Non-pigmented ciliary epithelial cell (primary cell): Measurements from ENCODE around the gene CNGA2.

ENCODE experiments used
- DNase-seq: peaks from one replicate; pipeline ENCODE4 v3.0.0-alpha.2; 2010; ENCODE audit warnings: low read depth

The CNGA2 gene

DNA sequence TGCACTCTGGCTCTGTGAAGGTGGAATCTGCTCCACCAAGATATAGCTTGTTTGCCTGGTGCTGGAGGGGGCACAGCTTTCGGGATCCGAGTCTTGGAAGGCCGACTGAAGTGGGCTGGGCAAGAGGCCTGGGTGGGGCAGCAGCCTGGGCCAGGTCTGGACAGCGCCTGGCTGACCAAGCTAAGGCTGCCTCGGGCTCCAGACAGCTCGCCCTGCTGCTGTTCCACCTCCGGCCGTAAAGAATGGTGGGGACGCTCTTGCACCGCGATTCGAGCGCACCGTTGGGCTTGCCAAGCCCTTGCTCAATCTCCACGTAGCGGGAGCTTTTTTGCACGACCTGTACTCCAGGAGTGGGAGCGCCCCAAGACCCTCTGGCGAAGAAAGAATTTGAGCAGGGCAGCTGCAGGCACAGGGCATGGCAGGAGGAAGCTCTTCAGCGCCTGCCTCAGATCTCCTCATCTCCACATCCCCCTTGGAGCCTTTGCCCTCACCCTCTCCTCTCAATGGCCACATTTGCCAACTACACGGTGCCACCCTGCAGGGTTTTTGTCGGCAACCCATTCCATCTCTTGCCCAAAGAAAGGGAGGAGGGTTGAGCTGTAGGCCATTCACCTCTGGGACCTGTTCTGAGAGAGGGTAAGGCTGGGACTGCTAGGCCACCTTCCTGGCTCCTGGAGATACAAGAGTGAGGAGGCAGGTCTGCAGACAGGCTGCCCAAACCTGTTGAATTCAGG, 18.9 kb downstream of the CNGA2 start:
- no peak for DNase-seq

GRCh38 chrX:151754047-151754429, 19.5 kb downstream of the CNGA2 start:
- peak; percentile 41 for DNase-seq

GRCh38 chrX:151754641-151755215, 20.2 kb downstream of the CNGA2 start:
- DNase-seq = no peak

- DNase-seq = no peak
These were observed 24.6 kb downstream of the CNGA2 start for GRCh38 chrX:151759041-151759708.

GRCh38 chrX:151762802-151763201, 28.3 kb downstream of the CNGA2 start:
- no peak for DNase-seq

- DNase-seq = no peak
These were observed 29.2 kb downstream of the CNGA2 start for GRCh38 chrX:151763711-151764110.

GRCh38 chrX:151765026-151765425, 30.5 kb downstream of the CNGA2 start:
- no peak for DNase-seq

GRCh38 chrX:151771726-151772125, 37.2 kb downstream of the CNGA2 start:
- no peak for DNase-seq

DNA sequence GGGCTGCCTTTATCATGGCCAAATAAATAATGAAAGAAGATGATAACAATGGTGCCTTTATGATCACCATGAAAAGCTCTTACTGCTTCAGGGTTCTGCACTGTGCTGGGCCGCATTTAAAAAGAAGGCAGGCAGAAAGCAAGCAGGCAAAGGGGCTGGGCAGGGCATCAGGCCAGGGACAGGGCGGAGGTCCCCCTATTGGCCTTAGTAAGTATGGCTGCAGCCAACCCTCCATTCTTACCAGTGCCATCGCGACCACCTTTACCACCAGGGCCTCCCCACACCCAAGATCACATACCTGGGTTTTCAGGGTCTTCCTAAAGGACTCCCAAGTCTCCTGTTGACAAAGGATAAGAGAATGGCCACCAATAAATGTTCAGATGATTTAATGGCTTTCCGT, 38.9 kb downstream of the CNGA2 start:
- no peak for DNase-seq

- no peak for DNase-seq
These were observed 39.9 kb downstream of the CNGA2 start for GRCh38 chrX:151774421-151774820.

DNA sequence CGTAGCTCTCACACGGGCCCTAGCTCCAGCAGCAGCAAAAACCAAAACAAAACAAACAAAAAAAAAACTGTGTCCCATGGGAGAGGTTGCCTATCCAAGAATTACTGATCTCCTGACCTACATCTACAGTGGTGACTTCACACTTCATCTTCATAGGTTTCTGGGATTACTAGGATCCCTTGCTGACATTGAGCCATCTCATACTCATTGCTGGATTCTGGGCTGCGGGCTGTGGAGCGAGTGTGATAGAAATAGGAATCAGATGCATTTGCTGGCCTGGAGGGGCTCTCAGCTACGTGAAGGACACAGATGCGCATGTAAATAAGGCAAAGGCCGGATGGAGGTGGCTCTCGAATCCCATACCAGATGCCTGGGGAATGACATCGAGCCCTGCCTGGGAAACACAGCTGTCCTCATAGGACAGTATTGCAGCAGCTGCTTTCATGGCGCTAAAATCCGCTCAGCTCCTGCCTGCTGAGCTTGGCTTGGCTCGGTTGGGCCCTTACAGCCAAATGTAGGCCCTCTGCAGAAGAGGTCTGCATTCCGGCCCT, 41.7 kb downstream of the CNGA2 start:
- no peak for DNase-seq

DNA sequence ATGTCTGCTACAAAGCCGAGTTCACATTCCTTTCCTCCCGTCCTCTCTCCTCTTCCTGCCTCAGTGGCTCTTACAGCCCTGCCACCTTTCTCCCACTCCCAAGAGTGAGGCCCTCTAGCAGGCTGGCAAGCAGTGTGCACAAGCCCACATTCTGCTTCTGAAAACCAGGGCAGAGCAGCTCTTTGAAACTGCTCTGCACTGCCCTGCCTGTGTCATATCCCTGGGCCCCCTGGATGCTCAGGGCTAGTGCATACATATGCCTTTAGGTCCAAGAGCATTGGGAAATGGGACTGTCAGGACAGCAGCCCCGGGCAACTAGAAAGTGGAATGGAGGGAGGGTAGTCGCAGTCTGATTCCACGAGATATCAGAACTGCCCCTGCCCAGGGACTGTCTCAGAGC, 42.4 kb downstream of the CNGA2 start:
- no peak for DNase-seq

DNA sequence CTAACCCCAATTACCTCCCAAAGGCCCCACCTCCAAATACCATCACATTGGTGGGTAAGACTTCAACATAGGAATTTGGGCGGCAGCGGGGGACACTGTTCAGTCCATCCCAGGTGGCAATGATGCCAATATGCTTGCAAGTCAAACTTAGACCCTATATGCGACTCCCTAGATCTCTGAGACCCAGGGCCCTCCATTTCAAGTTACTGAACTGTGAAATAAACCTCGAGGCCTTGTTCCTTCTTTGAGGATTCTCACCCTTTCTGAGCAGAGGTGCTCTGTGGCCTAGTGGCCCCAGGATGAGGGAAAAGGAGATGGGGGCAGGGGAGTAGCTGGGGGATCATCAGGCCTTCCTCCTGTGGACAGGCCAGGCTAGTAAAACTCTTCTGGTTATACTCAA, 44.7 kb downstream of the CNGA2 start:
- no peak for DNase-seq

GRCh38 chrX:151780621-151781020, 46.1 kb downstream of the CNGA2 start:
- no peak for DNase-seq

DNA sequence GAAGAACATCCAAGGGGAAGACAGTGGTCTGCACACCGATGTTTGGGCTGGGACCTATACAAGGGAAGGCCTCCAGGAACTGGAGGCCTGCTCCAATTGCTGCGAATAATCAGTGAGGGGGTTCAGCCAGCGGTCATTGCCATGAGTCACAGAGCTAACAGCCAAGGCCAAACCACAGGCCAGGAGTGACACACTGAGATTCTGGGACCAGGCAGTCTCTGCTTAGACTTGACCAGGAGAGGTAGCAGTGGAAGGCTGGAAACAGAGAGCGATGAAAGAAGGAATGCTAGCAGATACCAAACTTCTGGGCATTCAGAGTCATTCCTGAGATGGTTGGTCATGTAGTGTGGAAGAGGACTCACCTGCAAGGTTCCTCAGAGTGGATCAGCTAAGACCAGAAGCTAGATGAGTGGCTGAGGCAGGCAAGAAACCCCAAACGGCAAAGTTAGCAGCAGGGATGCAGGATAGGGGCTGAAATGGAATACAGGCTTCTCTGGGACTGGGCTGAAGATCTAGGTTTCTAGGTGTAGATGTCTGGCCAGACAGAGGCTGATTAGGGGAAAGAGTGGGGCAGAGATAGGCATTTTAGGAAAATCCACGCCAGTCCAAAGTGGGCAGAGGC, 54.7 kb downstream of the CNGA2 start:
- peak; percentile 86 for DNase-seq

- no peak for DNase-seq
These were observed 56.1 kb downstream of the CNGA2 start for GRCh38 chrX:151790481-151791160.

- DNase-seq = no peak
These were observed 57.4 kb downstream of the CNGA2 start for GRCh38 chrX:151791961-151792360.

GRCh38 chrX:151792505-151792904, 58.0 kb downstream of the CNGA2 start:
- no peak for DNase-seq

DNA sequence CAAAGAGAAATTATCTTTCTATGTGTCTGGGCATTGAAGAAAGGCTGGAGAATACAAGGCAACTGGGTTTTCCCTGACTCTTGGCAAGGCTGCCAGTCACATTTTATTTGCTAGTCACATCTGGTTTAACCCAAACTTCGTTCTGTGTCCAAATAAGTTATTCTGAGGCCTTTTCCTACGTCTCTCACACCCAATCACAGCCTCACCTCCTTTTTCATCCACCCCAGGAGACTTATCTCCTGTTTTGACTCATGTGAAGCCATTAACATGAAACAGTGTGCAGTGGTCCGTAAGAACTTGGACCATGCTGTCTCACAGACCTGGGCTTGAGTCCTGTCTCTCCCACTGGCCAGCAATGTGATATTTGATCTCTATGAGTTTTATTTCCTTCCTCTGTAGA, 59.3 kb downstream of the CNGA2 start:
- DNase-seq = no peak
